ENCODE data around the gene GNG10. TPM values are rescaled to one million over a fixed set of nuclear protein-coding genes. Genes with fewer than 3 reads are reported as not detected.

GNG10 gene
- total RNA-seq, 4 donors from 2014 or later: 9.0 to 54.9 (median 37.8) TPM

GRCh38 chr9:111676116-111676515 is 14.7 kb downstream of the GNG10 start:
- Histone ChIP-seq H3K36me3 (peaks cover 0 to 9% (median 0%) of the 10 kb centered on the region in 3 donors), H3K4me3 (no peak overlapping the region), H3K27me3 (no peaks in the 10 kb centered on the region), H3K9me3 (no peaks in the 10 kb centered on the region), H3K4me1 (no peaks in the 10 kb centered on the region), H3K27ac (no peak overlapping the region)
- intact Hi-C loops (cut with DNase I): no loop called here
- no peak for TF ChIP-seq CTCF (IDR thresholded peaks at IDR 0.05)
- TF ChIP-seq POLR2A (IDR thresholded peaks at IDR 0.05): no peak
- 91 to 93% methylated on average over 3 of the region's 3 CpGs for WGBS, 2 donors
- DNase-seq: no peak

- H3K27ac ChIP-seq: no peak overlapping the region
- intact Hi-C loops (cut with DNase I): no loop called here
- no peaks in the 10 kb centered on the region for H3K4me1 ChIP-seq
- H3K36me3 ChIP-seq: peaks cover 0 to 5% (median 0%) of the 10 kb centered on the region in 3 donors
- no peak for DNase-seq
- WGBS, 2 donors: 93 to 94% methylated on average over 5 of the region's 5 CpGs
- H3K9me3 ChIP-seq: no peaks in the 10 kb centered on the region
- no peaks in the 10 kb centered on the region for H3K27me3 ChIP-seq
- H3K4me3 ChIP-seq: no peak overlapping the region
- no peak for TF ChIP-seq CTCF (IDR thresholded peaks at IDR 0.05)
- TF ChIP-seq POLR2A (IDR thresholded peaks at IDR 0.05): no peak
These were observed 16.9 kb downstream of the GNG10 start for GRCh38 chr9:111678293-111678692.

GRCh38 chr9:111679199-111679598 is 17.8 kb downstream of the GNG10 start:
- H3K4me1 ChIP-seq: no peaks in the 10 kb centered on the region
- no peak for DNase-seq
- WGBS, 2 donors: 94 to 95% methylated on average over 6 of the region's 6 CpGs
- intact Hi-C loops (cut with DNase I): no loop called here
- TF ChIP-seq CTCF (IDR thresholded peaks at IDR 0.05) (no peak), POLR2A (IDR thresholded peaks at IDR 0.05) (no peak)
- H3K27me3 ChIP-seq: no peaks in the 10 kb centered on the region
- H3K27ac ChIP-seq: no peak overlapping the region
- peaks cover 0 to 5% (median 0%) of the 10 kb centered on the region in 3 donors for H3K36me3 ChIP-seq
- H3K9me3 ChIP-seq: no peaks in the 10 kb centered on the region
- H3K4me3 ChIP-seq: no peak overlapping the region

- H3K9me3 ChIP-seq: no peaks in the 10 kb centered on the region
- intact Hi-C loops (cut with DNase I): no loop called here
- H3K27me3 ChIP-seq: no peaks in the 10 kb centered on the region
- no peak overlapping the region for H3K27ac ChIP-seq
- no peak for DNase-seq
- TF ChIP-seq CTCF (IDR thresholded peaks at IDR 0.05): no peak
- 94 to 100% methylated on average over 1 of the region's 1 CpG for WGBS, 2 donors
- peaks cover 0 to 5% (median 0%) of the 10 kb centered on the region in 3 donors for H3K36me3 ChIP-seq
- no peaks in the 10 kb centered on the region for H3K4me1 ChIP-seq
- no peak overlapping the region for H3K4me3 ChIP-seq
These were observed 22.0 kb downstream of the GNG10 start for GRCh38 chr9:111683392-111683791.

DNA sequence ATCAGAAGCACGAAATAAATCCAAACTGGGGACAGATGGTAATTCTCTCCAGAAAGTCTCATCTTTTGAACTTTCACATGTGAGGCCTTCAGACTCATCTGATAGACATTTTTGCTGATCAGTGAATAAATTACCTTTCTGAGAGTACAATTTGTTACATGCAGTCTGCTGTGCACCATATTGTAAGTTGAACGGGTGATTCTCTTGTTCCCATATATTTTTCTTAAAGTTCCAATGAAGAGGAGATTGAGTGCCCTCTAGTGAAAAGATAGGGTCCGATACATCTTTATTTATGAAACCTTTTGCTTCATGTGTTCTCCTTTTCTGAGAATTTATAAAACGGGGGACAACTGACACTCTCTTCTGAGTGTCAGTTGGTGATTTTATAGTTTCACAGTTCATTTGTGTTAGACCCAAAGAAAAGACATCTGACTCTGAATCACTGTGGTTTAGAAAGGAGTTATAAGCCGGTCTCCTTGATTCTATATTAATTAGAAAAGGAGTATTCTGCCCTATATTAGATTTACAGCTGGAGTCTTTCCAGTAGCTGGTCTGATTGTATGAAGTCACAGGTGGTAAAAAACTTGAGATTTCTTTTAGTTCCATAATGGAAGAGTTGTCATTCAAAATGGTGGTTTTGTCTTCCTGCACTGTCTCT is 30.4 kb downstream of the GNG10 start:
- Histone ChIP-seq H3K27me3 (no peaks in the 10 kb centered on the region), H3K27ac (no peak overlapping the region), H3K9me3 (no peaks in the 10 kb centered on the region), H3K4me1 (no peaks in the 10 kb centered on the region), H3K36me3 (no peaks in the 10 kb centered on the region), H3K4me3 (no peak overlapping the region)
- no peak for TF ChIP-seq POLR2A (IDR thresholded peaks at IDR 0.05)
- TF ChIP-seq CTCF (IDR thresholded peaks at IDR 0.05): peak in 4 of 6 experiments; percentile 8 to 42 (median 16)
- intact Hi-C loops (cut with DNase I): loop anchor here (10.0 kb wide), 1 partner anchor 97 kb away; the partner anchor contains the start of gene PTGR1
- WGBS, 2 donors: 45 to 46% methylated on average over 5 of the region's 5 CpGs
- DNase-seq: no peak
